Measurements from ENCODE around the gene CDC34.

CDC34 gene

GRCh38 chr19:558770-559439 lies 27.3 kb downstream of the CDC34 start:
- H3K4me3 ChIP-seq (ENCODE audit: insufficient read depth, low read length, poor library complexity, severe bottlenecking): no peak overlapping the region
- H3F3A ChIP-seq (ENCODE audit: insufficient read depth): no peaks in the 10 kb centered on the region
- H4K20me1 ChIP-seq (ENCODE audit: low read depth, low read length): no peaks in the 10 kb centered on the region
- H3K79me2 ChIP-seq (ENCODE audit: insufficient read depth, low read length): no peaks in the 10 kb centered on the region
- no peak for TF ChIP-seq EZH2phosphoT487 (conservative IDR thresholded peaks at IDR 0.05; ENCODE audit: low read length)
- TF ChIP-seq, protein P1, sequence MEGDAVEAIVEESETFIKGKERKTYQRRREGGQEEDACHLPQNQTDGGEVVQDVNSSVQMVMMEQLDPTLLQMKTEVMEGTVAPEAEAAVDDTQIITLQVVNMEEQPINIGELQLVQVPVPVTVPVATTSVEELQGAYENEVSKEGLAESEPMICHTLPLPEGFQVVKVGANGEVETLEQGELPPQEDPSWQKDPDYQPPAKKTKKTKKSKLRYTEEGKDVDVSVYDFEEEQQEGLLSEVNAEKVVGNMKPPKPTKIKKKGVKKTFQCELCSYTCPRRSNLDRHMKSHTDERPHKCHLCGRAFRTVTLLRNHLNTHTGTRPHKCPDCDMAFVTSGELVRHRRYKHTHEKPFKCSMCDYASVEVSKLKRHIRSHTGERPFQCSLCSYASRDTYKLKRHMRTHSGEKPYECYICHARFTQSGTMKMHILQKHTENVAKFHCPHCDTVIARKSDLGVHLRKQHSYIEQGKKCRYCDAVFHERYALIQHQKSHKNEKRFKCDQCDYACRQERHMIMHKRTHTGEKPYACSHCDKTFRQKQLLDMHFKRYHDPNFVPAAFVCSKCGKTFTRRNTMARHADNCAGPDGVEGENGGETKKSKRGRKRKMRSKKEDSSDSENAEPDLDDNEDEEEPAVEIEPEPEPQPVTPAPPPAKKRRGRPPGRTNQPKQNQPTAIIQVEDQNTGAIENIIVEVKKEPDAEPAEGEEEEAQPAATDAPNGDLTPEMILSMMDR (IDR thresholded peaks at IDR 0.05; ENCODE audit: insufficient read depth, low read length, poor library complexity, severe bottlenecking): no peak
- no peaks in the 10 kb centered on the region for H3K36me3 ChIP-seq (ENCODE audit: low read length)
- no peak overlapping the region for H2AFZ ChIP-seq (ENCODE audit: low read depth, low read length, severe bottlenecking)
- no peaks in the 10 kb centered on the region for H3K9me2 ChIP-seq (replicated peaks; ENCODE audit: insufficient read depth, low read length)
- no peak overlapping the region for H3K27ac ChIP-seq (ENCODE audit: low read depth, low read length)
- no peak overlapping the region for H3K4me2 ChIP-seq (ENCODE audit: low read depth, low read length, poor library complexity, severe bottlenecking)
- no peak overlapping the region for H3K9ac ChIP-seq (ENCODE audit: low read length)
- H3K9me3 ChIP-seq (ENCODE audit: insufficient read depth, low read length): no peaks in the 10 kb centered on the region
- H3K27me3 ChIP-seq (ENCODE audit: low read length): no peaks in the 10 kb centered on the region

GRCh38 chr19:560121-560520 lies 28.6 kb downstream of the CDC34 start:
- Histone ChIP-seq H3K9me2 (replicated peaks; ENCODE audit: insufficient read depth, low read length) (no peaks in the 10 kb centered on the region), H3K9ac (ENCODE audit: low read length) (no peak overlapping the region)

DNA sequence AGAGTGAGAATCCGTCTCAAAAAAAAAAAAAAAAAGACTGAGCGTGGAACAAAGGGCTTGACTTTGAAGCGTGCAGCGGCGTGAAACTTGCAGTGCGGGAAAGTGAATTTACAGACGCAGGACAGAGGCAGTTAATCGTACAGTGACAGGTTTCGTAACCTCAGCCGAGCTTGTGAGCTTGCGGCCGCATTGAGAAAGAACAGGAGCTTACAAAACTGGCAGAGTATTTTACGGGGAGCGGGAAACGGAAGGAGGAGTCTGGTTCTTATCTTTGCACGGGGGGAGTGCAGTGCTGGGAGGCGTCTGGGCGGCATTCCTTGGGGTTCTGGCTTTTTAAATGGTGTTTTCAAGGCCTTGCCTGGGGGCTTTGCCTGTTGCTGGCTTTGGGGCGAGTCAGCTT lies 34.8 kb downstream of the CDC34 start:
- Histone ChIP-seq H3K9me2 (replicated peaks; ENCODE audit: insufficient read depth, low read length) (no peaks in the 10 kb centered on the region), H4K20me1 (ENCODE audit: low read depth, low read length) (no peaks in the 10 kb centered on the region), H3F3A (ENCODE audit: insufficient read depth) (peaks cover 6% of the 10 kb centered on the region), H2AFZ (ENCODE audit: low read depth, low read length, severe bottlenecking) (no peak overlapping the region), H3K27me3 (ENCODE audit: low read length) (no peaks in the 10 kb centered on the region), H3K4me2 (ENCODE audit: low read depth, low read length, poor library complexity, severe bottlenecking) (no peak overlapping the region), H3K4me3 (ENCODE audit: insufficient read depth, low read length, poor library complexity, severe bottlenecking) (no peak overlapping the region), H3K79me2 (ENCODE audit: insufficient read depth, low read length) (no peaks in the 10 kb centered on the region), H3K9ac (ENCODE audit: low read length) (no peak overlapping the region), H3K9me3 (ENCODE audit: insufficient read depth, low read length) (no peaks in the 10 kb centered on the region), H3K27ac (ENCODE audit: low read depth, low read length) (no peak overlapping the region), H3K36me3 (ENCODE audit: low read length) (no peaks in the 10 kb centered on the region)
- TF ChIP-seq, protein P1 (IDR thresholded peaks at IDR 0.05; ENCODE audit: insufficient read depth, low read length, poor library complexity, severe bottlenecking): no peak
- TF ChIP-seq EZH2phosphoT487 (conservative IDR thresholded peaks at IDR 0.05; ENCODE audit: low read length): no peak

More at GRCh38 chr19:560121-560520, 28.6 kb downstream of the CDC34 start:
- Histone ChIP-seq H2AFZ (ENCODE audit: low read depth, low read length, severe bottlenecking) (no peak overlapping the region), H3K27me3 (ENCODE audit: low read length) (no peaks in the 10 kb centered on the region), H4K20me1 (ENCODE audit: low read depth, low read length) (no peaks in the 10 kb centered on the region), H3K27ac (ENCODE audit: low read depth, low read length) (no peak overlapping the region), H3F3A (ENCODE audit: insufficient read depth) (no peaks in the 10 kb centered on the region), H3K9me3 (ENCODE audit: insufficient read depth, low read length) (no peaks in the 10 kb centered on the region), H3K4me3 (ENCODE audit: insufficient read depth, low read length, poor library complexity, severe bottlenecking) (no peak overlapping the region), H3K36me3 (ENCODE audit: low read length) (no peaks in the 10 kb centered on the region), H3K79me2 (ENCODE audit: insufficient read depth, low read length) (no peaks in the 10 kb centered on the region), H3K4me2 (ENCODE audit: low read depth, low read length, poor library complexity, severe bottlenecking) (no peak overlapping the region)
- TF ChIP-seq, protein P1 (IDR thresholded peaks at IDR 0.05; ENCODE audit: insufficient read depth, low read length, poor library complexity, severe bottlenecking): no peak
- TF ChIP-seq EZH2phosphoT487 (conservative IDR thresholded peaks at IDR 0.05; ENCODE audit: low read length): no peak
